Stimulated activated CD8-positive, alpha-beta memory T cell treated with anti-CD3 and anti-CD28 coated beads, Interleukin-4, amount 100 ng/mL, for 24 hours (primary cell): ENCODE measurements around the gene PNKD.
A peak's percentile ranks its signal among the peaks of the same experiment; 100 is the strongest.

Source experiments
- DNase-seq: peaks from one replicate; pipeline ENCODE4 v3.0.0-alpha.2; 2020; ENCODE audit warnings: low read depth

The PNKD gene

GRCh38 chr2:218256612-218257350 is 13.5 kb upstream of the PNKD start:
- DNase-seq = no peak

- peak; percentile 50 for DNase-seq
Measured at GRCh38 chr2:218257390-218257981, 12.8 kb upstream of the PNKD start.

DNA sequence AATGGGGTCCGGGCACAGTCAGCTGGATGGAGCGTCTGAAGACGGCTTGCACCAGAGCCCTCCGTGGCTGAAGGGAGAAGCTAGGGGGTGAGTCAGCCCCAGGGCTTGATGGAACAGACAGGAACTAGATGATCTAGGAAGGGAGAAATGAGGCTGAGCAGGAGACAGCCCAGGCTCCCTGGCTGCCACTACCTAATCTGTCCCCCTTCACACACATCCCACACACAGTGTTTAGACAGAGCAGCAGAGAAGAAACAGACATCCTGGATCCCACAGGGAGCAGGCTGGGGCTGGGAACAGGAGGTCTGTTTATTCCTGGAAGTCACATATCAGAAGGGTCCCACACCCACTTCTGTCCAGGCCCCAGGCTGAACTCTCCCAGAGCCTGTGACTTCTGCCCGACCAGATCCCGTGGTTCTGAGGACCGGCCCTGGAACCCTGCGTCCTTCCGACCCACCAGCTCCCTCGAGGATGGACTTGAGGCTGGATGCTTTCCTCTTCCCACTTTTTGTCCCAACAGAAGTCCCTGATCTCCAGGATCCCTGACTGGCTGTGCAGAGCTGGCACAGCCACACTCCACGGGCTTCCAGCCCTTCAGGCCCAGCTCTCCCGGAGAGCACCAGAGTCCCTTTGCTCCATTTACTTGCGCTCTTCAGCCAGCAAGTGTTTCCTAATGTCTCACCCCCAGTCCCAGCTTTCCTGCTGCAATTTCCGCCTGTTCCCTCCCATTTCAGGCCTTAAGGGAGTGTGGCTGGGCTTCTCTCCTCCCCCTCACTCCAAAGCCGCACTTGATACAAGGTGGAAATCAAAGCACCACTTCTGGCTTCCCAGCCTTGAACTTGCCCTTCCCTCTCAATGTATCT is 11.0 kb upstream of the PNKD start:
- no peak for DNase-seq

- DNase-seq = no peak
Measured at GRCh38 chr2:218260166-218260565, 10.2 kb upstream of the PNKD start.

GRCh38 chr2:218260742-218261422 is 9.4 kb upstream of the PNKD start, which contains the start of gene GPBAR1:
TSS of gene GPBAR1 (plus strand) at chr2:218261015. CDS start at chr2:218262725, 1,710 bp downstream.
- no peak for DNase-seq

GRCh38 chr2:218261423-218262236 is 8.7 kb upstream of the PNKD start:
- no peak for DNase-seq

DNA sequence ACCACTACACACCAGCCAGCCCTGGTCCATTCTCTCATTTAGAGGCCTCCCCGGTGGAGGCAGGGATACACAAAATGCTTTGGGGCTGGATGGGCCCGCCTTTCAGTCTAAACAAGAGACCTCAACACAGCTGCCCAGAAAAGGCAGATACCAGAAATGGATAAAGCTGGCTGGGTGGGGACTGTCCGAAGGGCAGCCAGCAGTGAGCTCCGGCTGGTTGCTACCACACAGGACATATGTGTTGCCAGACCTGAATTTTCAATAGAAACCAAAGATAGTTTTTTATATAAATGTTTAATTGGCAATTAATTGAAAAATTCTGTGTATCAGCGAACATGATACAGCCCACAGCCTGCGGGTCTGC is 8.1 kb upstream of the PNKD start:
- DNase-seq = no peak

- no peak for DNase-seq
Measured at GRCh38 chr2:218262631-218263586, 7.4 kb upstream of the PNKD start.

- no peak for DNase-seq
Measured at GRCh38 chr2:218263817-218264641, 6.3 kb upstream of the PNKD start.

- no peak for DNase-seq
Measured at GRCh38 chr2:218264773-218265561, 5.4 kb upstream of the PNKD start.

DNA sequence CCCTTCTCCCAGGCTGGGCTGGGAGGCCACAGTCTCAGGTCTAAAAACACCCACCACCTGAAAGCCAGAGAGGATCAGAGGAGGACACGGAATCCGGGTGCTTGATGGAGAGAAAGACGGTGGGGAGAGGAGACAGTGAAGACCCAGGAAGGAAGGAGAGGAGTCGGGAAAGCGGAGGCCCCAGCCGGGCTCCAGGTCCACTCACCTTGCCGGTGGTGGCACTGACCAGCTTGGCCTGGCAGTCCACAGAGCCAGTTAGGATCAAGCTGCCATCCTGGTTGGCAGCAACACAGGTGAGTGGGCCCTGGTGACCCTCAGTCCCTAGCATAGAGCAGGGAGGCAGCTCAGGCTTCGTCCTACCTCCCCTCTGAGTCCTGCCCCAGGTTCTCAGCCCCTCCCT is 4.7 kb upstream of the PNKD start:
- DNase-seq = no peak

DNA sequence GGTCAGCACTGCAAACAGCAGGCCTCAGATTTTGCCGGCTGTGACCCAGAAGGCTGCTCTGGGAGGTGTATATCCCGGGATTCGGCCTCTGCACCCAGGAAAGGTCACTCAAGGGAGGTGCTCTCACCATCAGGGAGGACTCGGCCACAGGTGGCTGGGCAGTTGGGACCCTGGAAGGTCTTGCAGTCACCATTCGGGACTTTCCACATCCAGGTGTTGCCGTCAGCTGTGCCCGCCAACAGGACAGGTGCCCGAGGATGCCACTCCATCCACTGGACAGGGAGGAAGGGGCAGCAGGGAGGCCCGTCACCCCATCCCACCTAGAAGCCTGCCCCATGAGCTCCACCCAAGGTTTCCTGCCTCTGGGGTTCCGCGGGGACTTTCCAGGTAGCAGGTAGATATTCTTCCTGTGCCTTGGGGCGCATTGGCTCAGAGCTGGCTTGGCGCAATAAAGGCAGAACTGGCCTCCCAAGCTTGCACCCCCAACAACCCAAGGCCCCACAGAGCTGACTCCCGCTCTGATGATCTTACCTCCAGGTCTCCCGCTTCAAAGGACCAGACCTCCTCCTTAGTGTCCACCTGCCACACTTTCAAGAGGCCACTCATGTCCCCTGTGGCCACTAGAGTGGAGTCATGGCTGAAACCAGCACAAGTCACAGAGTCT is 3.9 kb upstream of the PNKD start:
- DNase-seq = no peak

GRCh38 chr2:218267259-218267658 is 3.1 kb upstream of the PNKD start:
- DNase-seq = no peak

- DNase-seq = no peak
Measured at GRCh38 chr2:218270721-218271486, 585 bp downstream of the PNKD start.

- DNase-seq = no peak
Measured at GRCh38 chr2:218271487-218271797, 1.1 kb downstream of the PNKD start.

- no peak for DNase-seq
Measured at GRCh38 chr2:218271865-218272530, 1.7 kb downstream of the PNKD start.
